Activated CD8-positive, alpha-beta T cell treated with anti-CD3 and anti-CD28 coated beads for 36 hours (primary cell): ENCODE measurements around the gene RNF150. TPM values are rescaled to one million over a fixed set of nuclear protein-coding genes. Genes with fewer than 3 reads are reported as not detected.

Experiments used
- ATAC-seq: fragments of 200-7000 bp; cut with Tn5 transposase; one replicate; pipeline ENCODE4 v1.10.0; 2021; ENCODE audit warnings: mild to moderate bottlenecking, moderate library complexity
- CTCF ChIA-PET: fragments of 350-600 bp; sonication (Branson Sonifier 250); formaldehyde crosslinking; loops from one replicate; lab custom pipeline; 2021; ENCODE audit warnings: antibody characterized with exemption; lab: Charles Lee
- POLR2A ChIA-PET: fragments of 350-600 bp; sonication (Branson Sonifier 250); formaldehyde crosslinking; loops from one replicate; lab custom pipeline; 2021; ENCODE audit warnings: antibody characterized with exemption; lab: Charles Lee
- DNase-seq: peaks from one replicate; pipeline ENCODE4 v3.0.0-alpha.2; 2020
- H3K27ac Mint-ChIP-seq: one replicate; pipeline ENCODE4 v1.8.0; 2021; ENCODE audit warnings: mild to moderate bottlenecking, mixed read lengths
- H3K27me3 Mint-ChIP-seq: one replicate; pipeline ENCODE4 v1.8.0; 2021; ENCODE audit warnings: mixed read lengths
- H3K36me3 Mint-ChIP-seq: one replicate; pipeline ENCODE4 v1.8.0; 2021; ENCODE audit warnings: low read depth, mixed read lengths
- H3K4me1 Mint-ChIP-seq: one replicate; pipeline ENCODE4 v1.8.0; 2021; ENCODE audit warnings: low read depth, mixed read lengths
- H3K4me3 Mint-ChIP-seq: one replicate; pipeline ENCODE4 v1.8.0; 2021; ENCODE audit warnings: mild to moderate bottlenecking, moderate library complexity, mixed read lengths
- H3K9me3 Mint-ChIP-seq: one replicate; pipeline ENCODE4 v1.8.0; 2021; ENCODE audit warnings: mixed read lengths
- intact Hi-C: fragments of 100-400 bp; cut with micrococcal nuclease; formaldehyde crosslinking; loops from one replicate; pipeline ENCODE4 v1.10.0; 2022
- total RNA-seq, 2 experiments: library from RNA; stranded (reverse); gene quantifications; one replicate each; pipeline ENCODE4 v1.2.3, GENCODE V29; 2021
- TF ChIP-seq, protein P1 (sequence below): fragments of 200-600 bp; IDR thresholded peaks from one replicate; pipeline ENCODE4 v1.8.0; 2022; ENCODE audit warnings: antibody characterized with exemption, mild to moderate bottlenecking

Gene RNF150
- total RNA-seq, 2 experiments from 2014 or later, result 0.09 to 0.43 TPM

DNA sequence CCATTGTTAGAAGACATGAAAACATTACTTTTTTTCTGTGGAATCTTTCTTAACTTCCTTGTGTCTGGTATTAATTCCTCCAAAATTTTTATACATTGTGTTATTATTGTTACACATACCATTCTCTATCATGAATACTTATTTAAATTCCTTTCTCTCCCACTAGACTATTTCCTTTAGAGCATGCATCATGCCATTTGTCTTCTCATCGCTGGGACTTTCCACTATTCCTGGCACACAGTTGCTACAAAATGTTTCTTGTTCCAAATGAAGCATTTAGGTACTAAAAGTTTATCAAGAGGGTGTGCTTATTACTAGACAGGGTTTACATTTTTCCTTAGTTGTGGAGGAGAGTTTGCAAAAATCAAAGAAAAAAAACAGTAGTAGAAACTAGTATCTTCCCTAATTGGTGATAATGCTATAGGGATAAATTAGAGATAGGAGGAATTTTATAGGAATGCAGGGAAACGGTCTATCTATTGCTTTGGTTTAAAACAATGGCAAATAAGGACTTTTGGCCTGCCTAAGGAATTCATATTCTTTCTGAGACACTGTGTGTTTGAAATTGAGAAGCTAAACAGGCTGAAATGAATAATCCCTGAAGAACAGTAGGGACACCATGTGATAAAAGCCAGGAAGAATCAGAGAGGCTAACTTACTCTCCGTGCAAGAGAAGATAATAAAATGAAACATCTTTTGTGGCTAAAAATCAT is 189.6 kb downstream of the RNF150 start:
- Mint-ChIP-seq H3K9me3 (no peaks in the 10 kb centered on the region), H3K27ac (no peak overlapping the region), H3K4me1 (no peaks in the 10 kb centered on the region), H3K4me3 (no peak overlapping the region), H3K36me3 (no peaks in the 10 kb centered on the region), H3K27me3 (no peaks in the 10 kb centered on the region)
- ChIA-PET CTCF (no interaction called here), POLR2A (no interaction called here)
- DNase-seq (no peak), ATAC-seq (no peak)
- intact Hi-C loops, result no loop called here
- TF ChIP-seq, protein P1, sequence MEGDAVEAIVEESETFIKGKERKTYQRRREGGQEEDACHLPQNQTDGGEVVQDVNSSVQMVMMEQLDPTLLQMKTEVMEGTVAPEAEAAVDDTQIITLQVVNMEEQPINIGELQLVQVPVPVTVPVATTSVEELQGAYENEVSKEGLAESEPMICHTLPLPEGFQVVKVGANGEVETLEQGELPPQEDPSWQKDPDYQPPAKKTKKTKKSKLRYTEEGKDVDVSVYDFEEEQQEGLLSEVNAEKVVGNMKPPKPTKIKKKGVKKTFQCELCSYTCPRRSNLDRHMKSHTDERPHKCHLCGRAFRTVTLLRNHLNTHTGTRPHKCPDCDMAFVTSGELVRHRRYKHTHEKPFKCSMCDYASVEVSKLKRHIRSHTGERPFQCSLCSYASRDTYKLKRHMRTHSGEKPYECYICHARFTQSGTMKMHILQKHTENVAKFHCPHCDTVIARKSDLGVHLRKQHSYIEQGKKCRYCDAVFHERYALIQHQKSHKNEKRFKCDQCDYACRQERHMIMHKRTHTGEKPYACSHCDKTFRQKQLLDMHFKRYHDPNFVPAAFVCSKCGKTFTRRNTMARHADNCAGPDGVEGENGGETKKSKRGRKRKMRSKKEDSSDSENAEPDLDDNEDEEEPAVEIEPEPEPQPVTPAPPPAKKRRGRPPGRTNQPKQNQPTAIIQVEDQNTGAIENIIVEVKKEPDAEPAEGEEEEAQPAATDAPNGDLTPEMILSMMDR, result no peak

DNA sequence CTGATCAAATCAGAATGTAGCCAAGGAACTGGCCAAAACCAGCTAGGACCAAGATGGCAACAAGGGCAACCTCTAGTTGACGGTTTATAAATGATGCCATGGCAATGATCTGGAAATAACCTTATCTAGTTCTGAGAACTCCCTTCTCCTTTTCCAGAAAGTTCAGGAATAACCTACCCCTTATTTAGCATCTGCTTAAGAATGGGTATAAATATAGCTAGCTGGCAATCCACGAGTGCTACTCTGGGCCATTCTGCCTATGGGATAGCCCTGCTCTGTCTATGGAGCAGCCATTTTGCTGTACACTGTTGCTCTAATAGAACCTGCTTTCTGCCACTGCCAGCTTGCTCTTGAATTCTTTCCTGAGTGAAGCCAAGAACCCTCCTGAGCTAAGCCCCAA is 192.7 kb downstream of the RNF150 start:
- H3K27me3 Mint-ChIP-seq, result no peaks in the 10 kb centered on the region
- no peaks in the 10 kb centered on the region for H3K9me3 Mint-ChIP-seq
- CTCF ChIA-PET, result no interaction called here

DNA sequence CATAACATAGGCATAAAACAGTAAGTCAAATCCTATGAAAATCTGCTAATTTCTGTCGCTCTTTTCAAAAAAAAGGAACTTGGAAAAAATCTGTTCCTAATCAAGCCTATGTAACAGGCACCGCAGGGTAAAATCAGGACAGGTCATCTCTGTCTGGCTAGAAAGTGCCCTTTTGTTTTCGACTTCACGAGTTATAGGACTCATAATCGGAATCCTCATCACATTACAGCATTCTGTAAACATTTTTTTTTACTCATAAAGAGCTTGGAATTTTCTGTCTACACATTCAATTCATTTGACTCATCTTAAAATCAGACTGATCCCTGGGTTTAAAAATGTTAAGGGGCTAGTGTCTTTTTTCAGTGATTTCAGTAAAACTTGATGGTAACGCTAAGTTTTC is 195.4 kb downstream of the RNF150 start:
- ChIA-PET POLR2A (no interaction called here), CTCF (no interaction called here)
- no peak overlapping the region for H3K4me3 Mint-ChIP-seq
- TF ChIP-seq, protein P1, result no peak
- intact Hi-C loops, result no loop called here
- H3K27ac Mint-ChIP-seq, result no peak overlapping the region
- no peaks in the 10 kb centered on the region for H3K9me3 Mint-ChIP-seq
- no peaks in the 10 kb centered on the region for H3K36me3 Mint-ChIP-seq
- DNase-seq, result no peak
- no peaks in the 10 kb centered on the region for H3K27me3 Mint-ChIP-seq
- no peak for ATAC-seq
- no peaks in the 10 kb centered on the region for H3K4me1 Mint-ChIP-seq

More for the DNA sequence above, 192.7 kb downstream of the RNF150 start:
- TF ChIP-seq, protein P1, result no peak
- DNase-seq (no peak), ATAC-seq (no peak)
- Mint-ChIP-seq H3K27ac (no peak overlapping the region), H3K4me1 (no peaks in the 10 kb centered on the region), H3K4me3 (no peak overlapping the region), H3K36me3 (no peaks in the 10 kb centered on the region)
- POLR2A ChIA-PET, result no interaction called here
- intact Hi-C loops, result no loop called here

DNA sequence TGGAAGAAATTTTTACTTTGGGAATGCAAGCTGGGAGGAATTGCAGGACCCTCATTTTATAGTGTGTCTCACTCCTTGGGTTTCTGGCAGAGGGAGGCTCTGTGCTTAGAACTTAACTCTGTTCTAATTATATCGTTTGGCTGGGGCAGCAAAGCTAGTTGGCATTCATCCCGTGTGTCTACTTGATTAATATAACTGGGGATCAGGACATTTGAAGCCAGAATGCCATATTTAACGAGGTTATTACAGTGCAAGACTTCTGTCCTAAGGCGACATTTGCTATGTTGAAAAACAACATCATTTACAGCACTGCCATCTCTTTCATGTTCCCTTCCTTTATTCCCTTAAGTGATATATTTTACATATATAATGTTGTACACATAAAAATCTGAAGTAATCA is 198.0 kb downstream of the RNF150 start:
- CTCF ChIA-PET, result interaction anchor here (1.2 to 1.4 kb wide), 2 partner anchors 9 to 51 kb away, joined by 3 read pairs; no protein-coding TSS in a partner anchor

DNA sequence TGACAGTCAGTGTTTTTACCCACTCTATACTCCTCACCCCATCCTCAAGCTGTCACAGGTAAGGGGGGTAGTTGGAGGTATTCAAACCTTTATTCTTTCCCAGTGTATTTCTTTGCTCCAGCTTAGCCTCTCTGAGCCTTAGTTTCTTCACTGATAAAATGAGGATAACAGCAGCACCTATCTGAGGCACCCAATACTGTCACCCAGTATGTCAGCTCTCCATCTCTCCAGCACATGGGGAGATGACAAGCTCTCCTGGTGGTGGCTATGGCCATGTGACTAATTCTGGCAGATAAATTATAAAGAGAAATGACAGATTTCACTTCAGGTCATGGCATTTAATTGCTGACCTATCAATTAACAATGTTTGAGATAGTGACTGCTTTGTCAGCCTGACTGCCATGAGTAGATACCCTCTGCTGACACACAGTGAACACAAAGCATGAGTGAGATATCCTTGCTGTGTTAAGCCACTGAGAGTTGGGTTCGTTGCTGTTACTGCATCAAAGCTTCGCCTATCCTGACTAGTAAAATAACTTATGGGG is 200.7 kb downstream of the RNF150 start:
- TF ChIP-seq, protein P1, result no peak
- ChIA-PET CTCF (no interaction called here), POLR2A (no interaction called here)
- Mint-ChIP-seq H3K36me3 (no peaks in the 10 kb centered on the region), H3K4me3 (no peak overlapping the region), H3K27ac (no peak overlapping the region), H3K27me3 (peaks cover 9% of the 10 kb centered on the region), H3K9me3 (no peaks in the 10 kb centered on the region), H3K4me1 (no peaks in the 10 kb centered on the region)
- ATAC-seq, result no peak
- intact Hi-C loops, result no loop called here
- DNase-seq, result no peak

More for the DNA sequence above, 198.0 kb downstream of the RNF150 start:
- Mint-ChIP-seq H3K4me1 (no peaks in the 10 kb centered on the region), H3K27ac (no peak overlapping the region), H3K4me3 (no peak overlapping the region), H3K9me3 (no peaks in the 10 kb centered on the region), H3K27me3 (peaks cover 9% of the 10 kb centered on the region), H3K36me3 (no peaks in the 10 kb centered on the region)
- intact Hi-C loops, result no loop called here
- ATAC-seq (no peak), DNase-seq (no peak)
- POLR2A ChIA-PET, result no interaction called here
- TF ChIP-seq, protein P1, result no peak
